PFSK-1 (cell line): ENCODE data around the gene RUNX2.

Experiments
- FOXP2 ChIP-seq: optimal IDR thresholded peaks from 2 replicates; pipeline ENCODE3; 2011; ENCODE audit warnings: borderline replicate concordance, control low read depth, inconsistent platforms; ENCODE audit not compliant: insufficient read depth; ENCODE audit errors: extremely low read length, extremely low read depth
- POLR2AphosphoS5 ChIP-seq: IDR thresholded peaks from 2 replicates; pipeline ENCODE4 v1.6.1; 2012; ENCODE audit warnings: low read depth, mild to moderate bottlenecking, control low read depth, low read length, moderate library complexity
- REST ChIP-seq, 2 experiments: IDR thresholded peaks; 2 replicates each; pipeline versions ENCODE4 v1.6.1 to v1.8.0; 2011 to 2012; ENCODE audit warnings: low read depth in 2 of 2, low read length in 2 of 2, control low read depth in 1 of 2, inconsistent platforms in 1 of 2, mild to moderate bottlenecking in 1 of 2, moderate library complexity in 1 of 2; ENCODE audit not compliant: insufficient read depth in 1 of 2
- TAF1 ChIP-seq: IDR thresholded peaks from 2 replicates; pipeline ENCODE4 v1.6.1; 2012; ENCODE audit warnings: low read length, control low read depth, borderline replicate concordance; ENCODE audit not compliant: insufficient read depth

DNA sequence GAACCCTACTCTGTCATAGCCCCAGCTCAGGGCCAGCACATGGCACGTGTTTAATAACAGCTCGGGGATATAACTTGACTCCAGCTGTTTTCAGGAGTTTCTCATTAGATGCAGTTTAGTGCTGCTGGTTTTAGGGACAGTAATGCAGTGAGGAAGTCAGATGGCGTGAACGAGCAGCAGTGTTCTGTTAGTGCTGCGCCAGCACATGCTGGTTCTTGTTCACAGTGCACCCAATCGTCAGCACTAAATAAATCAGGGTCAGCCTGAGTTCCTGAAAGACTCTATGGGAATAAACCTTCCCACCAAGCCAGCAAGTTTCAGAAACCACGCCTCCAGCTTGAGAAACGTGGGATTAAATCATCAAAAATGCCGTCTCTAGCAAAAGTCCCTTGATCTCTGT lies 285.5 kb downstream of the RUNX2 start:
- TF ChIP-seq REST (IDR thresholded peaks at IDR 0.05; ENCODE audit: insufficient read depth in 1 of 2, low read depth in 2 of 2, low read length in 2 of 2) (no peak), TAF1 (no peak), POLR2AphosphoS5 (no peak), FOXP2 (no peak)
